ENCODE results near the gene NHS. TPM values are rescaled to one million over a fixed set of nuclear protein-coding genes. Genes with fewer than 3 reads are reported as not detected.
A peak's percentile ranks its signal among the peaks of the same experiment; 100 is the strongest.

The NHS gene
- polyA plus RNA-seq, 2 of the 4 experiments (the other 2 are of a cell fraction): 3.6 to 5.0 TPM

DNA sequence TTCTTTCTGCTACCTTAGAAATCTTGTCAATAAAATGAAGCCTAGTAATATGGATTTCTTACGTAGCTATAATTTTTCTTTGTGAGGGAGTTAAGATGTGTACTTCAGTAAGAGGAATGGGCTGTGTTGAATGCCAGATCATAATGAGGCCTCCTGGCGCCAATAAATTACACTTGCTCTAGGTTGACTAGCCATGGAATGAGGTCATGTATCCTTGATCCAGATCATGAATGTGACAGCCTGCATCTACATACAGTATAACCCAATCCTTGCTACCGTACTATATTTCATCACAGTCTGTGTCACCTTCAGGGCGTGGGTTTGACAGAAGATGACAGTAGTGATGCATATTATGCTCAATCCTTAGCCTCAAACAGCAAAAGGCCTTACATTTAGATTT lies 36.2 kb downstream of the NHS start:
- POLR2A ChIA-PET: no interaction called here
- peaks cover 59% of the 10 kb centered on the region for H3K4me1 ChIP-seq
- WGBS (ENCODE audit: missing lambda C conversion rate): 84% methylated on average over 4 of the region's 4 CpGs
- no peaks in the 10 kb centered on the region for H3K9me3 ChIP-seq
- ATAC-seq: no peak
- H3K27ac ChIP-seq: peak overlapping the region in 1 of 2 experiments; percentile 46; a peak in 2 of 6 replicates
- H3K4me2 ChIP-seq: no peak overlapping the region; the same call in 2 of the 3 replicates
- TF ChIP-seq ZFP36 (IDR thresholded peaks at IDR 0.05; ENCODE audit: borderline replicate concordance, partially characterized antibody): no peak
- TF ChIP-seq RCOR1 (IDR thresholded peaks at IDR 0.05; ENCODE audit: low read depth, low read length): no peak
- no peak for DNase-seq (ENCODE audit: low read depth in 1 of 2, low spot score in 1 of 2)
- no peak for FAIRE-seq
- CTCF ChIA-PET: interaction anchor here (1.1 kb wide), 1 partner anchor 146 kb away, joined by 3 read pairs; no protein-coding TSS in a partner anchor
- H3K4me3 ChIP-seq: no peak overlapping the region

DNA sequence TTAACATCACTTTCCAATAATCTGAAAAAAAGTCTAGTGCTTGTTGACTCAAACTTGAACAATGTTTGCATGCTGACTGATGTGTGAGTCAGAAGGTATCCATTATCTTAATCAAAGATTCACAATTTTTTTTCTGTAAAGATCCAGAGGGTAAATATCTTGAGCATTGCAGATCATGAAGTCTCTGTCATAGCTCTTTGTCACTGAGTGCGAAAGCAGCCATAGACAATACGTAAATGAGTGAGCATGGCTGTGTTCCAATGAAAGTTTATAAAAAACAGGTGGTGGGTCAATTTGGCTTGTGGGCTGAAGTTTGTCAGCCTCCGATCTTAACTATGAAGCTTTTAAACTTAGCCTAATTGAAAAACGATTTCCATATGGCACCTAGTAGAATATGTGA lies 37.7 kb downstream of the NHS start:
- no peaks in the 10 kb centered on the region for H3K9me3 ChIP-seq
- ChIA-PET POLR2A (interaction anchor here (2.0 kb wide), 1 partner anchor 7 kb away, joined by 4 read pairs; no protein-coding TSS in a partner anchor), CTCF (interaction anchor here (1.3 to 1.5 kb wide), 3 partner anchors 9 to 171 kb away, joined by 3 to 5 read pairs (median 3); no protein-coding TSS in a partner anchor)
- WGBS (ENCODE audit: missing lambda C conversion rate): 1% methylated on average over 4 of the region's 4 CpGs
- peak overlapping the region; percentile 55 to 87; a peak in 5 of 6 replicates for H3K27ac ChIP-seq
- DNase-seq (ENCODE audit: low read depth in 1 of 2, low spot score in 1 of 2): peak; percentile 21 to 63
- FAIRE-seq: peak; percentile 99
- ATAC-seq: peak; percentile 82 to 83; a peak in 4 of 6 replicates
- peak overlapping the region; percentile 71 for H3K4me2 ChIP-seq
- peaks cover 68% of the 10 kb centered on the region for H3K4me1 ChIP-seq
- H3K4me3 ChIP-seq: peak overlapping the region; percentile 20; the same call in 2 of the 3 replicates
- TF ChIP-seq ZSCAN20 (CRISPR knock-in tag; IDR thresholded peaks at IDR 0.05) (no peak), CHD4 (IDR thresholded peaks at IDR 0.05; ENCODE audit: borderline replicate concordance) (no peak), RFX5 (IDR thresholded peaks at IDR 0.05) (no peak), MYC (IDR thresholded peaks at IDR 0.05; ENCODE audit: borderline replicate concordance, low read length) (no peak), EHF (CRISPR knock-in tag; IDR thresholded peaks at IDR 0.05) (no peak), SMC3 (IDR thresholded peaks at IDR 0.05) (no peak), EP300 (IDR thresholded peaks at IDR 0.05) (peak in 1 of 2 experiments; percentile 63; a peak in 2 of 5 replicates), FOXS1 (CRISPR knock-in tag; IDR thresholded peaks at IDR 0.05) (no peak), BHLHE40 (IDR thresholded peaks at IDR 0.05; ENCODE audit: low read depth, low read length) (no peak), JUNB (IDR thresholded peaks at IDR 0.05) (peak; percentile 93), SREBF2 (IDR thresholded peaks at IDR 0.05) (no peak), NR3C1 (IDR thresholded peaks at IDR 0.05) (no peak), CHD2 (IDR thresholded peaks at IDR 0.05; ENCODE audit: low read length, partially characterized antibody) (no peak), CBX8 (IDR thresholded peaks at IDR 0.05) (no peak), MAFK (IDR thresholded peaks at IDR 0.05; ENCODE audit: partially characterized antibody) (no peak), TFCP2L1 (CRISPR knock-in tag; IDR thresholded peaks at IDR 0.05) (no peak), NPAS2 (CRISPR knock-in tag; IDR thresholded peaks at IDR 0.05; ENCODE audit: borderline replicate concordance) (no peak), GATA3 (IDR thresholded peaks at IDR 0.05; ENCODE audit: borderline replicate concordance) (peak; percentile 91), POLR2A (IDR thresholded peaks at IDR 0.05; ENCODE audit: low read length) (no peak), RNF2 (IDR thresholded peaks at IDR 0.05; ENCODE audit: borderline replicate concordance, low read depth) (no peak), ZC3H11A (IDR thresholded peaks at IDR 0.05) (no peak), KDM5A (IDR thresholded peaks at IDR 0.05) (no peak), PHF8 (IDR thresholded peaks at IDR 0.05; ENCODE audit: borderline replicate concordance, low read depth) (no peak), FOSB (CRISPR knock-in tag; IDR thresholded peaks at IDR 0.05) (no peak), HEYL (CRISPR knock-in tag; IDR thresholded peaks at IDR 0.05) (no peak), RARB (CRISPR knock-in tag; IDR thresholded peaks at IDR 0.05) (no peak), ESRRA (IDR thresholded peaks at IDR 0.05; ENCODE audit: borderline replicate concordance, low read length) (no peak), RAD21 (conservative IDR thresholded peaks at IDR 0.05 in 1 of 2, IDR thresholded peaks at IDR 0.05 in 1 of 2) (peak; percentile 10 to 29; a peak in 3 of 5 replicates)
- TF ChIP-seq, protein P1, sequence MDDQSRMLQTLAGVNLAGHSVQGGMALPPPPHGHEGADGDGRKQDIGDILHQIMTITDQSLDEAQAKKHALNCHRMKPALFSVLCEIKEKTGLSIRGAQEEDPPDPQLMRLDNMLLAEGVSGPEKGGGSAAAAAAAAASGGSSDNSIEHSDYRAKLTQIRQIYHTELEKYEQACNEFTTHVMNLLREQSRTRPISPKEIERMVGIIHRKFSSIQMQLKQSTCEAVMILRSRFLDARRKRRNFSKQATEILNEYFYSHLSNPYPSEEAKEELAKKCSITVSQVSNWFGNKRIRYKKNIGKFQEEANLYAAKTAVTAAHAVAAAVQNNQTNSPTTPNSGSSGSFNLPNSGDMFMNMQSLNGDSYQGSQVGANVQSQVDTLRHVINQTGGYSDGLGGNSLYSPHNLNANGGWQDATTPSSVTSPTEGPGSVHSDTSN (IDR thresholded peaks at IDR 0.05): peak; percentile 26; the same call in 1 of the 2 replicates
- TF ChIP-seq, protein P2, sequence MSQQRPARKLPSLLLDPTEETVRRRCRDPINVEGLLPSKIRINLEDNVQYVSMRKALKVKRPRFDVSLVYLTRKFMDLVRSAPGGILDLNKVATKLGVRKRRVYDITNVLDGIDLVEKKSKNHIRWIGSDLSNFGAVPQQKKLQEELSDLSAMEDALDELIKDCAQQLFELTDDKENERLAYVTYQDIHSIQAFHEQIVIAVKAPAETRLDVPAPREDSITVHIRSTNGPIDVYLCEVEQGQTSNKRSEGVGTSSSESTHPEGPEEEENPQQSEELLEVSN (IDR thresholded peaks at IDR 0.05; ENCODE audit: borderline replicate concordance, low read depth): no peak
- TF ChIP-seq, protein P3, sequence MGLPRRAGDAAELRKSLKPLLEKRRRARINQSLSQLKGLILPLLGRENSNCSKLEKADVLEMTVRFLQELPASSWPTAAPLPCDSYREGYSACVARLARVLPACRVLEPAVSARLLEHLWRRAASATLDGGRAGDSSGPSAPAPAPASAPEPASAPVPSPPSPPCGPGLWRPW (IDR thresholded peaks at IDR 0.05): no peak
- TF ChIP-seq, protein P4, sequence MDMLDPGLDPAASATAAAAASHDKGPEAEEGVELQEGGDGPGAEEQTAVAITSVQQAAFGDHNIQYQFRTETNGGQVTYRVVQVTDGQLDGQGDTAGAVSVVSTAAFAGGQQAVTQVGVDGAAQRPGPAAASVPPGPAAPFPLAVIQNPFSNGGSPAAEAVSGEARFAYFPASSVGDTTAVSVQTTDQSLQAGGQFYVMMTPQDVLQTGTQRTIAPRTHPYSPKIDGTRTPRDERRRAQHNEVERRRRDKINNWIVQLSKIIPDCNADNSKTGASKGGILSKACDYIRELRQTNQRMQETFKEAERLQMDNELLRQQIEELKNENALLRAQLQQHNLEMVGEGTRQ (IDR thresholded peaks at IDR 0.05): no peak
- TF ChIP-seq, protein P5, sequence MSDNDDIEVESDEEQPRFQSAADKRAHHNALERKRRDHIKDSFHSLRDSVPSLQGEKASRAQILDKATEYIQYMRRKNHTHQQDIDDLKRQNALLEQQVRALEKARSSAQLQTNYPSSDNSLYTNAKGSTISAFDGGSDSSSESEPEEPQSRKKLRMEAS (IDR thresholded peaks at IDR 0.05): peak; percentile 42; the same call in 1 of the 2 replicates
- TF ChIP-seq, protein P6, sequence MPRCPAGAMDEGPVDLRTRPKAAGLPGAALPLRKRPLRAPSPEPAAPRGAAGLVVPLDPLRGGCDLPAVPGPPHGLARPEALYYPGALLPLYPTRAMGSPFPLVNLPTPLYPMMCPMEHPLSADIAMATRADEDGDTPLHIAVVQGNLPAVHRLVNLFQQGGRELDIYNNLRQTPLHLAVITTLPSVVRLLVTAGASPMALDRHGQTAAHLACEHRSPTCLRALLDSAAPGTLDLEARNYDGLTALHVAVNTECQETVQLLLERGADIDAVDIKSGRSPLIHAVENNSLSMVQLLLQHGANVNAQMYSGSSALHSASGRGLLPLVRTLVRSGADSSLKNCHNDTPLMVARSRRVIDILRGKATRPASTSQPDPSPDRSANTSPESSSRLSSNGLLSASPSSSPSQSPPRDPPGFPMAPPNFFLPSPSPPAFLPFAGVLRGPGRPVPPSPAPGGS (IDR thresholded peaks at IDR 0.05): peak; percentile 29; the same call in 1 of the 3 replicates

Measured in A549 (cell line).